T-helper 1 cell treated with Interleukin-12 subunit alpha and Interleukin-12 subunit beta and Interleukin-4 antibody, amounts not matched to agents 30 μg/mL and 1 μg/mL, for 36 hours (primary cell): ENCODE measurements around the gene GRIN3B.
"Not testable (repeated sequence)": the region's sequence is repeated elsewhere in the genome, so short reads cannot be mapped to it uniquely, and the experiment has no call there.

ENCODE experiments used
- H3K27ac Mint-ChIP-seq: one replicate; pipeline ENCODE4 v1.8.0; 2021; ENCODE audit warnings: mild to moderate bottlenecking, mixed read lengths
- H3K27me3 Mint-ChIP-seq: one replicate; pipeline ENCODE4 v1.8.0; 2021; ENCODE audit warnings: low read depth, mixed read lengths
- H3K36me3 Mint-ChIP-seq: one replicate; pipeline ENCODE4 v1.8.0; 2021; ENCODE audit warnings: low read depth, mixed read lengths
- H3K4me1 Mint-ChIP-seq: one replicate; pipeline ENCODE4 v1.8.0; 2021; ENCODE audit warnings: low read depth, mixed read lengths
- H3K4me3 Mint-ChIP-seq: one replicate; pipeline ENCODE4 v1.8.0; 2021; ENCODE audit warnings: mild to moderate bottlenecking, moderate library complexity, mixed read lengths
- H3K9me3 Mint-ChIP-seq: one replicate; pipeline ENCODE4 v1.8.0; 2021; ENCODE audit warnings: mixed read lengths

The GRIN3B gene

GRCh38 chr19:1015061-1015781 lies 15.0 kb downstream of the GRIN3B start:
- Mint-ChIP-seq H3K36me3 (peaks cover 5% of the 10 kb centered on the region), H3K27ac (no peak overlapping the region), H3K4me3 (no peak overlapping the region), H3K4me1 (peaks cover 22% of the 10 kb centered on the region), H3K9me3 (no peaks in the 10 kb centered on the region), H3K27me3 (no peaks in the 10 kb centered on the region)

GRCh38 chr19:1015782-1016646 lies 15.8 kb downstream of the GRIN3B start:
- Mint-ChIP-seq H3K36me3 (peaks cover 5% of the 10 kb centered on the region), H3K4me1 (peaks cover 22% of the 10 kb centered on the region), H3K27me3 (no peaks in the 10 kb centered on the region), H3K4me3 (no peak overlapping the region), H3K27ac (no peak overlapping the region), H3K9me3 (no peaks in the 10 kb centered on the region)

- no peaks in the 10 kb centered on the region for H3K9me3 Mint-ChIP-seq
- H3K27ac Mint-ChIP-seq: peak overlapping the region; percentile 31
- peaks cover 26% of the 10 kb centered on the region for H3K4me1 Mint-ChIP-seq
- no peaks in the 10 kb centered on the region for H3K27me3 Mint-ChIP-seq
- no peak overlapping the region for H3K4me3 Mint-ChIP-seq
- peaks cover 5% of the 10 kb centered on the region for H3K36me3 Mint-ChIP-seq
Measured at GRCh38 chr19:1016647-1017114, 16.5 kb downstream of the GRIN3B start.

- peaks cover 26% of the 10 kb centered on the region for H3K4me1 Mint-ChIP-seq
- peak overlapping the region; percentile 31 for H3K27ac Mint-ChIP-seq
- no peak overlapping the region for H3K4me3 Mint-ChIP-seq
- peaks cover 5% of the 10 kb centered on the region for H3K36me3 Mint-ChIP-seq
- H3K27me3 Mint-ChIP-seq: no peaks in the 10 kb centered on the region
- no peaks in the 10 kb centered on the region for H3K9me3 Mint-ChIP-seq
Measured at GRCh38 chr19:1017115-1017905, 17.1 kb downstream of the GRIN3B start.

- H3K27ac Mint-ChIP-seq: no peak overlapping the region
- H3K4me3 Mint-ChIP-seq: no peak overlapping the region
- H3K9me3 Mint-ChIP-seq: no peaks in the 10 kb centered on the region
- H3K27me3 Mint-ChIP-seq: no peaks in the 10 kb centered on the region
- H3K4me1 Mint-ChIP-seq: peaks cover 26% of the 10 kb centered on the region
- H3K36me3 Mint-ChIP-seq: peaks cover 5% of the 10 kb centered on the region
Measured at GRCh38 chr19:1017906-1018305, 17.7 kb downstream of the GRIN3B start.

- peaks cover 26% of the 10 kb centered on the region for H3K4me1 Mint-ChIP-seq
- peaks cover 5% of the 10 kb centered on the region for H3K36me3 Mint-ChIP-seq
- H3K27me3 Mint-ChIP-seq: no peaks in the 10 kb centered on the region
- peak overlapping the region; percentile 58 for H3K4me3 Mint-ChIP-seq
- no peak overlapping the region for H3K27ac Mint-ChIP-seq
- no peaks in the 10 kb centered on the region for H3K9me3 Mint-ChIP-seq
Measured at GRCh38 chr19:1018393-1018792, 18.2 kb downstream of the GRIN3B start.

- H3K27me3 Mint-ChIP-seq: no peaks in the 10 kb centered on the region
- peaks cover 4% of the 10 kb centered on the region for H3K36me3 Mint-ChIP-seq
- H3K4me3 Mint-ChIP-seq: peak overlapping the region; percentile 58
- peak overlapping the region; percentile 63 for H3K27ac Mint-ChIP-seq
- no peaks in the 10 kb centered on the region for H3K9me3 Mint-ChIP-seq
- peaks cover 26% of the 10 kb centered on the region for H3K4me1 Mint-ChIP-seq
Measured at GRCh38 chr19:1018932-1019615, 18.9 kb downstream of the GRIN3B start.

- Mint-ChIP-seq H3K9me3 (no peaks in the 10 kb centered on the region), H3K4me1 (peaks cover 24% of the 10 kb centered on the region), H3K36me3 (peaks cover 3% of the 10 kb centered on the region), H3K27me3 (no peaks in the 10 kb centered on the region), H3K4me3 (peak overlapping the region; percentile 97), H3K27ac (peak overlapping the region; percentile 94)
Measured at GRCh38 chr19:1019616-1019961, 19.4 kb downstream of the GRIN3B start.

- Mint-ChIP-seq H3K9me3 (no peaks in the 10 kb centered on the region), H3K27me3 (no peaks in the 10 kb centered on the region), H3K36me3 (peaks cover 3% of the 10 kb centered on the region), H3K27ac (peak overlapping the region; percentile 94), H3K4me3 (peak overlapping the region; percentile 97), H3K4me1 (peaks cover 24% of the 10 kb centered on the region)
Measured at GRCh38 chr19:1019980-1020867, 20.0 kb downstream of the GRIN3B start.

- peaks cover 26% of the 10 kb centered on the region for H3K4me1 Mint-ChIP-seq
- peak within 1 kb of the TSS; percentile 97 for H3K4me3 Mint-ChIP-seq
- no peaks in the 10 kb centered on the region for H3K9me3 Mint-ChIP-seq
- H3K36me3 Mint-ChIP-seq: peaks cover 3% of the 10 kb centered on the region
- peak within 1 kb of the TSS; percentile 99 for H3K27ac Mint-ChIP-seq
- no peaks in the 10 kb centered on the region for H3K27me3 Mint-ChIP-seq
Measured at GRCh38 chr19:1020868-1021425, 20.7 kb downstream of the GRIN3B start, which contains the start of gene TMEM259. Gene TMEM259, minus strand, starts transcription at chr19:1021123. Its CDS starts 127 bp downstream, at chr19:1020996.

- H3K36me3 Mint-ChIP-seq, H3K4me3 Mint-ChIP-seq, H3K27ac Mint-ChIP-seq: not testable (repeated sequence)
Measured at GRCh38 chr19:1023883-1024188, 23.6 kb downstream of the GRIN3B start.

GRCh38 chr19:1025080-1025479 lies 24.9 kb downstream of the GRIN3B start:
- H3K9me3 Mint-ChIP-seq: not testable (repeated sequence)

More at GRCh38 chr19:1023883-1024188, 23.6 kb downstream of the GRIN3B start:
- peaks cover 16% of the 10 kb centered on the region for H3K4me1 Mint-ChIP-seq
- not testable (repeated sequence) for H3K9me3 Mint-ChIP-seq, H3K27me3 Mint-ChIP-seq

More at GRCh38 chr19:1025080-1025479, 24.9 kb downstream of the GRIN3B start:
- Mint-ChIP-seq H3K27ac (peak overlapping the region; percentile 67), H3K4me1 (peaks cover 15% of the 10 kb centered on the region), H3K4me3 (peak overlapping the region; percentile 54), H3K36me3 (peaks cover 11% of the 10 kb centered on the region)
- H3K27me3 Mint-ChIP-seq: not testable (repeated sequence)
